HepG2 (cell line): ENCODE results near the gene SLC25A15. TPM values are rescaled to one million over a fixed set of nuclear protein-coding genes. Genes with fewer than 3 reads are reported as not detected.
A peak's percentile ranks its signal among the peaks of the same experiment; 100 is the strongest.
"Not testable (repeated sequence)": the region's sequence is repeated elsewhere in the genome, so short reads cannot be mapped to it uniquely, and the experiment has no call there.

Source experiments
- ATAC-seq: fragments of 200-7000 bp; cut with Tn5 transposase; 3 replicates; pipeline ENCODE4 v1.9.1; 2020; ENCODE audit warnings: mild to moderate bottlenecking, moderate library complexity
- BruUV-seq: library from RNA; stranded (reverse); fragments of 400-500 nt; replicated peaks from 2 replicates; lab custom pipeline; 2021; lab: Mats Ljungman, UMichigan
- CTCF ChIA-PET: fragments of 300-600 bp; formaldehyde crosslinking; extraction: SDS; loops from one replicate; lab custom pipeline; 2021; ENCODE audit warnings: low total read pairs, inconsistent platforms, low intra/inter-chr PET ratio; lab: Yijun Ruan, JAX
- POLR2A ChIA-PET: fragments of 350-600 bp; sonication (Branson Sonifier 250); formaldehyde crosslinking; loops from one replicate; lab custom pipeline; 2020; ENCODE audit warnings: antibody characterized with exemption, inconsistent platforms; lab: Yijun Ruan, JAX
- DNase-seq: peaks from one replicate; pipeline ENCODE4 v3.0.0-alpha.2; 2015; ENCODE audit warnings: low spot score
- FAIRE-seq: peaks from 3 replicates; lab custom pipeline; 2011; peaks lifted over from hg19 to GRCh38; lab: Jason Lieb, UNC
- H2AFZ ChIP-seq: one replicate; pipeline ENCODE4 v1.6.1; 2011; ENCODE audit warnings: low read length, inconsistent platforms
- H3K27ac ChIP-seq: fragments of 300-600 bp; 3 replicates; pipeline ENCODE4 v1.8.0; 2011; ENCODE audit warnings: mixed run types, mild to moderate bottlenecking, mixed read lengths, low read length, inconsistent platforms; ENCODE audit not compliant: insufficient read depth; ENCODE audit errors: extremely low read length
- H3K27me3 ChIP-seq, 2 experiments: fragments of 200-600 bp in 1 of 2; 2 replicates in 1 of 2; 3 replicates in 1 of 2; pipeline versions ENCODE4 v1.6.0 to v1.8.0; 2011; ENCODE audit warnings: low read length in 2 of 2, mild to moderate bottlenecking in 2 of 2, moderate library complexity in 2 of 2, inconsistent platforms in 1 of 2; ENCODE audit not compliant: insufficient read depth in 2 of 2, control insufficient read depth in 1 of 2
- H3K36me3 ChIP-seq, 2 experiments: fragments of 200-600 bp in 1 of 2; replicated peaks in 1 of 2; 2 replicates in 1 of 2; 3 replicates in 1 of 2; pipeline versions ENCODE4 v1.5.1 to v1.8.0; 2011; ENCODE audit warnings: low read length in 2 of 2, inconsistent platforms in 1 of 2; ENCODE audit not compliant: insufficient read depth in 2 of 2, control insufficient read depth in 1 of 2
- H3K4me1 ChIP-seq: 2 replicates; pipeline ENCODE4 v1.5.1; 2012; ENCODE audit warnings: low read length, inconsistent platforms; ENCODE audit not compliant: insufficient read depth
- H3K4me2 ChIP-seq: 2 replicates; pipeline ENCODE4 v1.6.0; 2011; ENCODE audit warnings: low read depth, low read length, inconsistent platforms
- H3K4me3 ChIP-seq, 3 experiments: fragments of 200-600 bp in 1 of 3; sonication (generic), shearing (Covaris generic) in 1 of 3; replicated peaks in 1 of 3; 2 replicates each; pipeline ENCODE4 v1.5.1; 2011 to 2016; ENCODE audit warnings: low read length in 3 of 3, inconsistent platforms in 2 of 3, low read depth in 2 of 3, mild to moderate bottlenecking in 2 of 3, control low read depth in 1 of 3, mixed read lengths in 1 of 3; ENCODE audit not compliant: insufficient read depth in 1 of 3
- H3K79me2 ChIP-seq: one replicate; pipeline ENCODE4 v1.6.1; 2011; ENCODE audit warnings: low read length, inconsistent platforms; ENCODE audit not compliant: insufficient read depth
- H3K9ac ChIP-seq: 2 replicates; pipeline ENCODE4 v1.6.0; 2011; ENCODE audit warnings: mild to moderate bottlenecking, low read depth, low read length, inconsistent platforms; ENCODE audit not compliant: insufficient read depth
- H3K9me3 ChIP-seq: 2 replicates; pipeline ENCODE4 v1.5.1; 2012; ENCODE audit warnings: mild to moderate bottlenecking, low read length
- H4K20me1 ChIP-seq: 2 replicates; pipeline ENCODE4 v1.6.0; 2011; ENCODE audit warnings: inconsistent platforms, mild to moderate bottlenecking, low read length, moderate library complexity; ENCODE audit not compliant: insufficient read depth
- CEBPG ChIP-seq: IDR thresholded peaks from 2 replicates; pipeline ENCODE4 v1.6.1; 2016
- DPF2 ChIP-seq: sonication (generic); formaldehyde crosslinking; IDR thresholded peaks from 2 replicates; pipeline ENCODE4 v1.4.0; 2020; ENCODE audit warnings: mild to moderate bottlenecking, low read depth, missing genetic modification reagents, borderline replicate concordance
- DR1 ChIP-seq: sonication (generic); formaldehyde crosslinking; IDR thresholded peaks from 2 replicates; pipeline ENCODE4 v1.8.0; 2021; ENCODE audit warnings: mild to moderate bottlenecking, missing genetic modification reagents, inconsistent platforms
- RAD51 ChIP-seq: fragments of 450-650 bp; IDR thresholded peaks from 2 replicates; pipeline ENCODE4 v1.6.1; 2016; ENCODE audit warnings: borderline replicate concordance
- SALL2 ChIP-seq: sonication (generic); formaldehyde crosslinking; IDR thresholded peaks from 2 replicates; pipeline ENCODE4 v1.8.1; 2023; ENCODE audit warnings: mild to moderate bottlenecking, missing genetic modification reagents, inconsistent platforms
- TOE1 ChIP-seq: sonication (generic); formaldehyde crosslinking; IDR thresholded peaks from 2 replicates; pipeline ENCODE4 v1.4.0; 2020; ENCODE audit warnings: mild to moderate bottlenecking, missing genetic modification reagents
- ZKSCAN1 ChIP-seq: fragments of 150-350 bp; IDR thresholded peaks from 2 replicates; pipeline ENCODE4 v1.6.1; 2014; ENCODE audit warnings: low read length
- ZNF121 ChIP-seq: sonication (generic); formaldehyde crosslinking; IDR thresholded peaks from 2 replicates; pipeline ENCODE4 v1.5.0; 2020; ENCODE audit warnings: mild to moderate bottlenecking, missing genetic modification reagents
- ZNF143 ChIP-seq: sonication (generic); formaldehyde crosslinking; IDR thresholded peaks from 2 replicates; pipeline ENCODE4 v1.4.0; 2020; ENCODE audit warnings: missing genetic modification reagents
- ZNF557 ChIP-seq: sonication (generic); formaldehyde crosslinking; IDR thresholded peaks from 2 replicates; pipeline ENCODE4 v1.4.0; 2020; ENCODE audit warnings: missing genetic modification reagents
- ZNF572 ChIP-seq: sonication (generic); formaldehyde crosslinking; IDR thresholded peaks from 2 replicates; pipeline ENCODE4 v1.5.1; 2020; ENCODE audit warnings: mild to moderate bottlenecking, missing genetic modification reagents
- ZSCAN29 ChIP-seq: sonication (generic); formaldehyde crosslinking; conservative IDR thresholded peaks from 2 replicates; pipeline ENCODE4 v1.4.0; 2020; ENCODE audit warnings: mild to moderate bottlenecking, missing genetic modification reagents
- WGBS: methylation state at CpG from one replicate; pipeline ENCODE4 v1.1.6; 2017; ENCODE audit warnings: low lambda C conversion rate; 5-methylcytosine and 5-hydroxymethylcytosine counted together
- in situ Hi-C: cut with HindIII; loops from 2 replicates; pipeline ENCODE4 v1.10.0; 2017; ENCODE audit warnings: low pct_unique_long_range_greater_than_20kb; ENCODE audit not compliant: extremely low pct_ligation_motif_present
- intact Hi-C: fragments of 100-400 bp; cut with micrococcal nuclease; formaldehyde crosslinking; loops from one replicate; pipeline ENCODE4 v1.10.0; 2022; ENCODE audit not compliant: unreplicated experiment
- polyA plus RNA-seq, 8 experiments: library from polyadenylated mRNA; depleted of rRNA in 3 of 8; stranded (reverse) in 7 of 8; unstranded in 1 of 8; fragments of >200 nt; fragmentation: Illumina TruSeq in 4 of 8; extraction: Trizol in 4 of 8; gene quantifications; 2 replicates each; pipeline versions ENCODE4 v1.2.1 to v1.2.3, GENCODE V29; 2011 to 2016; ENCODE audit warnings: low read depth in 4 of 8, missing spikeins in 1 of 8, mixed read lengths in 1 of 8; ENCODE audit not compliant: insufficient read depth in 1 of 8
- total RNA-seq, 5 experiments: library from RNA; depleted of rRNA; stranded (reverse); fragments of >200 nt; fragmentation: Illumina TruSeq; extraction: Trizol; gene quantifications; 2 replicates each; pipeline ENCODE4 v1.2.3, GENCODE V29; 2016; ENCODE audit warnings: low read depth in 1 of 5

The SLC25A15 gene
- total and polyA plus RNA-seq, 2 of the 13 experiments (the other 11 are each of a cell fraction or from before 2014, with no cell fraction given): 17.3 to 39.1 TPM

GRCh38 chr13:40781717-40782116 lies 7.7 kb upstream of the SLC25A15 start:
- H3K27ac ChIP-seq: no peak overlapping the region
- H3K9ac ChIP-seq: no peak overlapping the region
- POLR2A ChIA-PET: interaction anchor here (1.0 kb wide), 1 partner anchor 7 kb away, joined by 3 read pairs; the partner anchor contains the start of gene SLC25A15
- H3K4me3 ChIP-seq: no peak overlapping the region
- TF ChIP-seq CEBPG (no peak), TOE1 (no peak), DPF2 (no peak), ZNF557 (CRISPR knock-in tag) (no peak), ZKSCAN1 (no peak), ZSCAN29 (CRISPR knock-in tag) (no peak), DR1 (CRISPR knock-in tag) (no peak), SALL2 (CRISPR knock-in tag) (no peak), ZNF143 (no peak), RAD51 (no peak), ZNF572 (CRISPR knock-in tag) (no peak)
- peaks cover 65% of the 10 kb centered on the region for H3K4me1 ChIP-seq
- CTCF ChIA-PET: no interaction called here
- in situ Hi-C loops (no loop called here), intact Hi-C loops (loop anchor here (10.0 kb wide), 1 partner anchor 113 kb away; no protein-coding TSS in a partner anchor)
- H3K4me2 ChIP-seq: no peak overlapping the region
- FAIRE-seq: no peak
- H3K27me3 ChIP-seq: no peaks in the 10 kb centered on the region
- WGBS: 92% methylated on average over 11 of the region's 11 CpGs
- BruUV-seq: no TSS peak
- H3K9me3 ChIP-seq: no peaks in the 10 kb centered on the region
- no peaks in the 10 kb centered on the region for H3K79me2 ChIP-seq
- no peak for ATAC-seq
- H3K36me3 ChIP-seq: no peaks in the 10 kb centered on the region
- H4K20me1 ChIP-seq: no peaks in the 10 kb centered on the region
- H2AFZ ChIP-seq: no peak overlapping the region
- DNase-seq: no peak

GRCh38 chr13:40782971-40783370 lies 6.4 kb upstream of the SLC25A15 start:
- H4K20me1 ChIP-seq, H3K9me3 ChIP-seq, DNase-seq, H3K4me2 ChIP-seq, in situ Hi-C loops, H3K79me2 ChIP-seq, H3K27me3 ChIP-seq, H3K36me3 ChIP-seq, H3K9ac ChIP-seq, FAIRE-seq, POLR2A ChIA-PET: not testable (repeated sequence)
- TF ChIP-seq ZNF121: peak; percentile 55
- TF ChIP-seq, all 625 proteins: peak for 1; not testable (repeated sequence) for 624
- CTCF ChIA-PET, BruUV-seq, H3K4me3 ChIP-seq, ATAC-seq, H3K27ac ChIP-seq, H2AFZ ChIP-seq: not testable (repeated sequence)
- intact Hi-C loops: loop anchor here (10.0 kb wide), 1 partner anchor 112 kb away; no protein-coding TSS in a partner anchor
- peaks cover 68% of the 10 kb centered on the region for H3K4me1 ChIP-seq
- WGBS: 100% methylated on average over 1 of the region's 1 CpG
